Astrocyte of the cerebellum (primary cell): ENCODE data around the gene ATL2.

Experiments used
- DNase-seq: peaks from one replicate; pipeline ENCODE4 v3.0.0-alpha.2; 2011; ENCODE audit warnings: low read depth
- H3K4me3 ChIP-seq: 2 replicates; pipeline ENCODE4 v1.5.1; 2011; ENCODE audit warnings: mild to moderate bottlenecking, low read depth, low read length, moderate library complexity
- CTCF ChIP-seq: IDR thresholded peaks from 2 replicates; pipeline ENCODE4 v1.5.1; 2012; ENCODE audit warnings: low read length, low read depth, moderate library complexity, mild to moderate bottlenecking; ENCODE audit errors: missing control alignments
- in situ Hi-C: cut with HindIII; loops from 2 replicates; pipeline ENCODE4 v1.10.0; 2017; ENCODE audit warnings: low sequenced_read_pairs

ATL2 gene

GRCh38 chr2:38406597-38407110 is 29.6 kb upstream of the ATL2 start:
- in situ Hi-C loops, result no loop called here
- TF ChIP-seq CTCF, result no peak
- DNase-seq, result no peak
- no peak overlapping the region for H3K4me3 ChIP-seq

- DNase-seq, result no peak
- in situ Hi-C loops, result no loop called here
- no peak overlapping the region for H3K4me3 ChIP-seq
- TF ChIP-seq CTCF, result no peak
Observed at GRCh38 chr2:38405917-38406596, 29.0 kb upstream of the ATL2 start.

- no peak for TF ChIP-seq CTCF
- H3K4me3 ChIP-seq, result no peak overlapping the region
- in situ Hi-C loops, result no loop called here
- no peak for DNase-seq
Observed at GRCh38 chr2:38400513-38400912, 23.4 kb upstream of the ATL2 start.

- in situ Hi-C loops, result no loop called here
- no peak overlapping the region for H3K4me3 ChIP-seq
- TF ChIP-seq CTCF, result no peak
- DNase-seq, result no peak
Observed at GRCh38 chr2:38398739-38399138, 21.7 kb upstream of the ATL2 start.

GRCh38 chr2:38394903-38395341 is 17.8 kb upstream of the ATL2 start:
- no peak for TF ChIP-seq CTCF
- in situ Hi-C loops, result no loop called here
- no peak overlapping the region for H3K4me3 ChIP-seq
- DNase-seq, result peak; percentile 36

GRCh38 chr2:38394041-38394440 is 17.0 kb upstream of the ATL2 start:
- DNase-seq, result no peak
- in situ Hi-C loops, result no loop called here
- no peak overlapping the region for H3K4me3 ChIP-seq
- TF ChIP-seq CTCF, result no peak

GRCh38 chr2:38390947-38391346 is 13.9 kb upstream of the ATL2 start:
- in situ Hi-C loops, result no loop called here
- TF ChIP-seq CTCF, result no peak
- H3K4me3 ChIP-seq, result no peak overlapping the region
- DNase-seq, result no peak
